Panc1 (cell line): ENCODE results near the gene FBXO24. TPM values are rescaled to one million over a fixed set of nuclear protein-coding genes. Genes with fewer than 3 reads are reported as not detected.

Experiments
- ATAC-seq: fragments of 200-7000 bp; cut with Tn5 transposase; 2 replicates; pipeline ENCODE4 v1.9.1; 2020; ENCODE audit warnings: mild to moderate bottlenecking, moderate library complexity
- BruUV-seq: library from RNA; stranded (reverse); fragments of 400-500 nt; replicated peaks from 2 replicates; lab custom pipeline; 2021; lab: Mats Ljungman, UMichigan
- CTCF ChIA-PET: fragments of 300-600 bp; sonication (Branson Sonifier 250); formaldehyde crosslinking; loops from one replicate; lab custom pipeline; 2022; ENCODE audit warnings: antibody characterized with exemption; lab: Charles Lee
- POLR2A ChIA-PET: fragments of 300-600 bp; sonication (Branson Sonifier 250); formaldehyde crosslinking; loops from one replicate; lab custom pipeline; 2022; ENCODE audit warnings: antibody characterized with exemption; lab: Charles Lee
- DNase-seq: peaks from one replicate; pipeline ENCODE4 v3.0.0-alpha.2; 2010; ENCODE audit warnings: low read depth, low spot score
- H3K27ac ChIP-seq: 2 replicates; pipeline ENCODE4 v1.5.1; 2011; ENCODE audit warnings: mild to moderate bottlenecking, low read length, inconsistent platforms
- H3K27me3 ChIP-seq: fragments of 200-500 bp; sonication (Bioruptor generic); 2 replicates; pipeline ENCODE4 v1.6.0; 2014; ENCODE audit warnings: low read length, inconsistent platforms; ENCODE audit not compliant: control insufficient read depth, insufficient read depth
- H3K36me3 ChIP-seq: fragments of 200-500 bp; sonication (Bioruptor generic); 2 replicates; pipeline ENCODE4 v1.5.1; 2014; ENCODE audit warnings: inconsistent platforms, mild to moderate bottlenecking, low read length, moderate library complexity; ENCODE audit not compliant: control insufficient read depth, insufficient read depth
- H3K4me1 ChIP-seq: 2 replicates; pipeline ENCODE4 v1.5.1; 2011; ENCODE audit warnings: inconsistent platforms, mild to moderate bottlenecking, low read length, moderate library complexity; ENCODE audit not compliant: control insufficient read depth, insufficient read depth
- H3K4me3 ChIP-seq, 2 experiments: 2 replicates each; pipeline ENCODE4 v1.5.1; 2011 to 2012; ENCODE audit warnings: low read depth in 2 of 2, low read length in 2 of 2, mild to moderate bottlenecking in 2 of 2, inconsistent platforms in 1 of 2, moderate library complexity in 1 of 2
- H3K9me3 ChIP-seq: fragments of 200-500 bp; sonication (Bioruptor generic); 2 replicates; pipeline ENCODE4 v1.5.1; 2014; ENCODE audit warnings: low read depth, mild to moderate bottlenecking, inconsistent platforms, low read length, moderate library complexity; ENCODE audit not compliant: control insufficient read depth, insufficient read depth
- POLR2AphosphoS5 ChIP-seq: IDR thresholded peaks from 2 replicates; pipeline ENCODE4 v1.6.1; 2012; ENCODE audit warnings: mild to moderate bottlenecking, low read depth, low read length, moderate library complexity
- SIN3A ChIP-seq: IDR thresholded peaks from 2 replicates; pipeline ENCODE4 v1.6.1; 2012; ENCODE audit warnings: low read depth, mild to moderate bottlenecking, low read length, moderate library complexity, borderline replicate concordance; ENCODE audit not compliant: insufficient read depth
- TCF7L2 ChIP-seq: IDR thresholded peaks from 2 replicates; pipeline ENCODE4 v1.6.1; 2011; ENCODE audit warnings: mild to moderate bottlenecking, low read depth, low read length, inconsistent platforms
- in situ Hi-C: cut with HindIII; loops from 2 replicates; pipeline ENCODE4 v1.10.0; 2016; ENCODE audit warnings: low sequenced_read_pairs, low pct_unique_long_range_greater_than_20kb
- intact Hi-C: fragments of 100-400 bp; cut with micrococcal nuclease; formaldehyde crosslinking; loops from one replicate; pipeline ENCODE4 v1.10.0; 2022; ENCODE audit not compliant: unreplicated experiment
- total RNA-seq: library from RNA; stranded (reverse); gene quantifications from one replicate; pipeline ENCODE4 v1.2.1, GENCODE V29; 2021; ENCODE audit not compliant: unreplicated experiment
- TF ChIP-seq, protein P1 (sequence below): fragments of 450-650 bp; IDR thresholded peaks from 2 replicates; pipeline ENCODE4 v1.5.1; 2017; ENCODE audit warnings: mild to moderate bottlenecking
- TF ChIP-seq, protein P2 (sequence below), 2 experiments: IDR thresholded peaks; 2 replicates each; pipeline ENCODE4 v1.6.1; 2011 to 2012; ENCODE audit warnings: low read depth in 2 of 2, control low read depth in 1 of 2, low read length in 1 of 2, mild to moderate bottlenecking in 1 of 2, moderate library complexity in 1 of 2; ENCODE audit not compliant: insufficient read depth in 1 of 2

Gene FBXO24
- total RNA-seq, 1 experiment from 2014 or later, result 0.59 TPM

GRCh38 chr7:100621554-100621953, 35.4 kb downstream of the FBXO24 start:
- no peaks in the 10 kb centered on the region for H3K4me1 ChIP-seq
- no peak overlapping the region for H3K4me3 ChIP-seq
- in situ Hi-C loops (no loop called here), intact Hi-C loops (no loop called here)
- no peak for ATAC-seq
- BruUV-seq, result no TSS peak
- H3K27me3 ChIP-seq, result no peaks in the 10 kb centered on the region
- DNase-seq, result no peak
- no peak overlapping the region for H3K27ac ChIP-seq
- H3K9me3 ChIP-seq, result no peaks in the 10 kb centered on the region
- TF ChIP-seq TCF7L2, result no peak
- TF ChIP-seq, protein P1, sequence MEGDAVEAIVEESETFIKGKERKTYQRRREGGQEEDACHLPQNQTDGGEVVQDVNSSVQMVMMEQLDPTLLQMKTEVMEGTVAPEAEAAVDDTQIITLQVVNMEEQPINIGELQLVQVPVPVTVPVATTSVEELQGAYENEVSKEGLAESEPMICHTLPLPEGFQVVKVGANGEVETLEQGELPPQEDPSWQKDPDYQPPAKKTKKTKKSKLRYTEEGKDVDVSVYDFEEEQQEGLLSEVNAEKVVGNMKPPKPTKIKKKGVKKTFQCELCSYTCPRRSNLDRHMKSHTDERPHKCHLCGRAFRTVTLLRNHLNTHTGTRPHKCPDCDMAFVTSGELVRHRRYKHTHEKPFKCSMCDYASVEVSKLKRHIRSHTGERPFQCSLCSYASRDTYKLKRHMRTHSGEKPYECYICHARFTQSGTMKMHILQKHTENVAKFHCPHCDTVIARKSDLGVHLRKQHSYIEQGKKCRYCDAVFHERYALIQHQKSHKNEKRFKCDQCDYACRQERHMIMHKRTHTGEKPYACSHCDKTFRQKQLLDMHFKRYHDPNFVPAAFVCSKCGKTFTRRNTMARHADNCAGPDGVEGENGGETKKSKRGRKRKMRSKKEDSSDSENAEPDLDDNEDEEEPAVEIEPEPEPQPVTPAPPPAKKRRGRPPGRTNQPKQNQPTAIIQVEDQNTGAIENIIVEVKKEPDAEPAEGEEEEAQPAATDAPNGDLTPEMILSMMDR, result no peak
- no peak for TF ChIP-seq POLR2AphosphoS5
- TF ChIP-seq, protein P2, sequence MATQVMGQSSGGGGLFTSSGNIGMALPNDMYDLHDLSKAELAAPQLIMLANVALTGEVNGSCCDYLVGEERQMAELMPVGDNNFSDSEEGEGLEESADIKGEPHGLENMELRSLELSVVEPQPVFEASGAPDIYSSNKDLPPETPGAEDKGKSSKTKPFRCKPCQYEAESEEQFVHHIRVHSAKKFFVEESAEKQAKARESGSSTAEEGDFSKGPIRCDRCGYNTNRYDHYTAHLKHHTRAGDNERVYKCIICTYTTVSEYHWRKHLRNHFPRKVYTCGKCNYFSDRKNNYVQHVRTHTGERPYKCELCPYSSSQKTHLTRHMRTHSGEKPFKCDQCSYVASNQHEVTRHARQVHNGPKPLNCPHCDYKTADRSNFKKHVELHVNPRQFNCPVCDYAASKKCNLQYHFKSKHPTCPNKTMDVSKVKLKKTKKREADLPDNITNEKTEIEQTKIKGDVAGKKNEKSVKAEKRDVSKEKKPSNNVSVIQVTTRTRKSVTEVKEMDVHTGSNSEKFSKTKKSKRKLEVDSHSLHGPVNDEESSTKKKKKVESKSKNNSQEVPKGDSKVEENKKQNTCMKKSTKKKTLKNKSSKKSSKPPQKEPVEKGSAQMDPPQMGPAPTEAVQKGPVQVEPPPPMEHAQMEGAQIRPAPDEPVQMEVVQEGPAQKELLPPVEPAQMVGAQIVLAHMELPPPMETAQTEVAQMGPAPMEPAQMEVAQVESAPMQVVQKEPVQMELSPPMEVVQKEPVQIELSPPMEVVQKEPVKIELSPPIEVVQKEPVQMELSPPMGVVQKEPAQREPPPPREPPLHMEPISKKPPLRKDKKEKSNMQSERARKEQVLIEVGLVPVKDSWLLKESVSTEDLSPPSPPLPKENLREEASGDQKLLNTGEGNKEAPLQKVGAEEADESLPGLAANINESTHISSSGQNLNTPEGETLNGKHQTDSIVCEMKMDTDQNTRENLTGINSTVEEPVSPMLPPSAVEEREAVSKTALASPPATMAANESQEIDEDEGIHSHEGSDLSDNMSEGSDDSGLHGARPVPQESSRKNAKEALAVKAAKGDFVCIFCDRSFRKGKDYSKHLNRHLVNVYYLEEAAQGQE (IDR thresholded peaks at IDR 0.05; ENCODE audit: insufficient read depth in 1 of 2, low read depth in 2 of 2, low read length in 1 of 2), result no peak
- TF ChIP-seq SIN3A, result no peak
- ChIA-PET CTCF (no interaction called here), POLR2A (interaction anchor here (0.6 kb wide), 1 partner anchor 19 kb away, joined by 4 read pairs; the partner anchor contains the start of gene PCOLCE)
- H3K36me3 ChIP-seq, result no peaks in the 10 kb centered on the region

DNA sequence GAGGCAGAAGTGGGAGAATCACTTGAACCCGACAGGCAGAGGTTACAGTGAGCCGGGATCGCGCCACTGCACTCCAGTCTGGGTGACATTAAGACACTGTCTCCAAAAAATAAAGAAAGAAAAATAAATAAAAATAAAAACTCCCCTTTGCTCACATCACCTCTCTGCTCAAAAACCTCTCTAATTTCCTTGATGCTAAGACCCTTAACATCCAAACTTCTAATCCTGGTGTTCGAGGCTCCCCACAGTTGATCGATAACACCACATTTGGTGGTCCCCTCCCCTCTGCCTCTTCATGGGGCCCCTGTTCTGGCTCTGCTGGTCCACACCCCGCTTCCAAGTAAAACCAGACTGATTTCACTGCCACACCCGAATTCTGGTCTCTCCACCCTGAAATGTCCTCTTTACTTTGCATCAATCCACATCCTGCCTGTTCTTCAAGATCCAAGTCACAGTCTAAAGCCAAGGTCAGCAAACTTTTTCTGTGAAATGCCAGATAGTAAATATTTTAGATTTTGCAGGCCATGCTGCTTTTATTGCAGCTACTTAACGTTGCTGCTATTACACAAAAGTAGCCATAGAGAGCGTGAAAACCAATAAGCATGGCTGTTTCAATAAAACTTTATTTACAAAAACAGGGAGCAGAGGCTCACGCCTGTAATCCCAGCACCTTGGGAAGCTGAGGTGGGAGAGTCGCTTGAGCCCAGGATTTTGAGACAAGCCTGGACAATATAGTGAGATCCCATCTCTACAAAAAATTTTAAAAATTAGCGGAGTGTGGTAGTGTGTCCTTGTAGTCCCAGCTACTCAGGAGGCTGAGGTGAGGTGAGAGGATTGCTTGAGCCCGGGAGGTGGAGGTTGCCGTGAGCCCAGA, 38.1 kb downstream of the FBXO24 start:
- ATAC-seq (no peak), DNase-seq (no peak)
- H3K4me1 ChIP-seq, result no peaks in the 10 kb centered on the region
- ChIA-PET CTCF (no interaction called here), POLR2A (interaction anchor here (0.6 kb wide), 1 partner anchor 593 kb away, joined by 10 read pairs; the partner anchor contains the start of gene PLOD3)
- no TSS peak for BruUV-seq
- in situ Hi-C loops, result no loop called here
- H3K27ac ChIP-seq, result no peak overlapping the region
- no peaks in the 10 kb centered on the region for H3K27me3 ChIP-seq
- TF ChIP-seq, protein P1, result no peak
- no peaks in the 10 kb centered on the region; the same call in 1 of the 2 replicates for H3K36me3 ChIP-seq
- intact Hi-C loops, result no loop called here
- H3K4me3 ChIP-seq, result no peak overlapping the region
- H3K9me3 ChIP-seq, result no peaks in the 10 kb centered on the region
